HepG2 (cell line): ENCODE results near the gene RAB35. TPM values are rescaled to one million over a fixed set of nuclear protein-coding genes. Genes with fewer than 3 reads are reported as not detected.

ENCODE experiments used
- ATAC-seq: fragments of 200-7000 bp; cut with Tn5 transposase; 3 replicates; pipeline ENCODE4 v1.9.1; 2020; ENCODE audit warnings: mild to moderate bottlenecking, moderate library complexity
- BruUV-seq: library from RNA; stranded (reverse); fragments of 400-500 nt; replicated peaks from 2 replicates; lab custom pipeline; 2021; lab: Mats Ljungman, UMichigan
- CTCF ChIA-PET: fragments of 300-600 bp; formaldehyde crosslinking; extraction: SDS; loops from one replicate; lab custom pipeline; 2021; ENCODE audit warnings: low total read pairs, inconsistent platforms, low intra/inter-chr PET ratio; lab: Yijun Ruan, JAX
- POLR2A ChIA-PET: fragments of 350-600 bp; sonication (Branson Sonifier 250); formaldehyde crosslinking; loops from one replicate; lab custom pipeline; 2020; ENCODE audit warnings: antibody characterized with exemption, inconsistent platforms; lab: Yijun Ruan, JAX
- DNase-seq: peaks from one replicate; pipeline ENCODE4 v3.0.0-alpha.2; 2015; ENCODE audit warnings: low spot score
- FAIRE-seq: peaks from 3 replicates; lab custom pipeline; 2011; peaks lifted over from hg19 to GRCh38; lab: Jason Lieb, UNC
- H2AFZ ChIP-seq: one replicate; pipeline ENCODE4 v1.6.1; 2011; ENCODE audit warnings: low read length, inconsistent platforms
- H3K27ac ChIP-seq: fragments of 300-600 bp; 3 replicates; pipeline ENCODE4 v1.8.0; 2011; ENCODE audit warnings: mixed run types, mild to moderate bottlenecking, mixed read lengths, low read length, inconsistent platforms; ENCODE audit not compliant: insufficient read depth; ENCODE audit errors: extremely low read length
- H3K27me3 ChIP-seq, 2 experiments: fragments of 200-600 bp in 1 of 2; 2 replicates in 1 of 2; 3 replicates in 1 of 2; pipeline versions ENCODE4 v1.6.0 to v1.8.0; 2011; ENCODE audit warnings: low read length in 2 of 2, mild to moderate bottlenecking in 2 of 2, moderate library complexity in 2 of 2, inconsistent platforms in 1 of 2; ENCODE audit not compliant: insufficient read depth in 2 of 2, control insufficient read depth in 1 of 2
- H3K36me3 ChIP-seq, 2 experiments: fragments of 200-600 bp in 1 of 2; replicated peaks in 1 of 2; 2 replicates in 1 of 2; 3 replicates in 1 of 2; pipeline versions ENCODE4 v1.5.1 to v1.8.0; 2011; ENCODE audit warnings: low read length in 2 of 2, inconsistent platforms in 1 of 2; ENCODE audit not compliant: insufficient read depth in 2 of 2, control insufficient read depth in 1 of 2
- H3K4me1 ChIP-seq: 2 replicates; pipeline ENCODE4 v1.5.1; 2012; ENCODE audit warnings: low read length, inconsistent platforms; ENCODE audit not compliant: insufficient read depth
- H3K4me2 ChIP-seq: 2 replicates; pipeline ENCODE4 v1.6.0; 2011; ENCODE audit warnings: low read depth, low read length, inconsistent platforms
- H3K4me3 ChIP-seq, 3 experiments: fragments of 200-600 bp in 1 of 3; sonication (generic), shearing (Covaris generic) in 1 of 3; replicated peaks in 1 of 3; 2 replicates each; pipeline ENCODE4 v1.5.1; 2011 to 2016; ENCODE audit warnings: low read length in 3 of 3, inconsistent platforms in 2 of 3, low read depth in 2 of 3, mild to moderate bottlenecking in 2 of 3, control low read depth in 1 of 3, mixed read lengths in 1 of 3; ENCODE audit not compliant: insufficient read depth in 1 of 3
- H3K79me2 ChIP-seq: one replicate; pipeline ENCODE4 v1.6.1; 2011; ENCODE audit warnings: low read length, inconsistent platforms; ENCODE audit not compliant: insufficient read depth
- H3K9ac ChIP-seq: 2 replicates; pipeline ENCODE4 v1.6.0; 2011; ENCODE audit warnings: mild to moderate bottlenecking, low read depth, low read length, inconsistent platforms; ENCODE audit not compliant: insufficient read depth
- H3K9me3 ChIP-seq: 2 replicates; pipeline ENCODE4 v1.5.1; 2012; ENCODE audit warnings: mild to moderate bottlenecking, low read length
- H4K20me1 ChIP-seq: 2 replicates; pipeline ENCODE4 v1.6.0; 2011; ENCODE audit warnings: inconsistent platforms, mild to moderate bottlenecking, low read length, moderate library complexity; ENCODE audit not compliant: insufficient read depth
- ATF1 ChIP-seq: IDR thresholded peaks from 2 replicates; pipeline ENCODE4 v1.6.1; 2016; ENCODE audit warnings: mild to moderate bottlenecking, control low read depth
- FOSL1 ChIP-seq: sonication (generic); formaldehyde crosslinking; IDR thresholded peaks from 2 replicates; pipeline ENCODE4 v1.9.0; 2021; ENCODE audit warnings: missing genetic modification reagents, borderline replicate concordance
- HHEX ChIP-seq: IDR thresholded peaks from 2 replicates; pipeline ENCODE4 v1.6.1; 2016; ENCODE audit warnings: control low read depth
- NFE2 ChIP-seq: sonication (generic); formaldehyde crosslinking; IDR thresholded peaks from 2 replicates; pipeline ENCODE4 v1.4.0; 2020; ENCODE audit warnings: missing genetic modification reagents
- PAWR ChIP-seq: sonication (generic); formaldehyde crosslinking; IDR thresholded peaks from 2 replicates; pipeline ENCODE4 v1.4.0; 2020; ENCODE audit warnings: missing genetic modification reagents, mild to moderate bottlenecking, borderline replicate concordance
- STAT6 ChIP-seq: sonication (generic); formaldehyde crosslinking; IDR thresholded peaks from 2 replicates; pipeline ENCODE4 v1.4.0; 2020; ENCODE audit warnings: missing genetic modification reagents, mild to moderate bottlenecking, borderline replicate concordance
- TFAP4 ChIP-seq: sonication (generic); IDR thresholded peaks from 2 replicates; pipeline ENCODE4 v1.6.1; 2016; ENCODE audit warnings: low read depth, borderline replicate concordance
- ZNF282 ChIP-seq: fragments of 450-650 bp; IDR thresholded peaks from 2 replicates; pipeline ENCODE4 v1.6.1; 2018; ENCODE audit not compliant: partially characterized antibody
- ZNF501 ChIP-seq: sonication (generic); formaldehyde crosslinking; IDR thresholded peaks from 2 replicates; pipeline ENCODE4 v1.5.1; 2020; ENCODE audit warnings: mild to moderate bottlenecking, moderate library complexity, missing genetic modification reagents
- WGBS: methylation state at CpG from one replicate; pipeline ENCODE4 v1.1.6; 2017; ENCODE audit warnings: low lambda C conversion rate; 5-methylcytosine and 5-hydroxymethylcytosine counted together
- in situ Hi-C: cut with HindIII; loops from 2 replicates; pipeline ENCODE4 v1.10.0; 2017; ENCODE audit warnings: low pct_unique_long_range_greater_than_20kb; ENCODE audit not compliant: extremely low pct_ligation_motif_present
- intact Hi-C: fragments of 100-400 bp; cut with micrococcal nuclease; formaldehyde crosslinking; loops from one replicate; pipeline ENCODE4 v1.10.0; 2022; ENCODE audit not compliant: unreplicated experiment
- polyA plus RNA-seq, 8 experiments: library from polyadenylated mRNA; depleted of rRNA in 3 of 8; stranded (reverse) in 7 of 8; unstranded in 1 of 8; fragments of >200 nt; fragmentation: Illumina TruSeq in 4 of 8; extraction: Trizol in 4 of 8; gene quantifications; 2 replicates each; pipeline versions ENCODE4 v1.2.1 to v1.2.3, GENCODE V29; 2011 to 2016; ENCODE audit warnings: low read depth in 4 of 8, missing spikeins in 1 of 8, mixed read lengths in 1 of 8; ENCODE audit not compliant: insufficient read depth in 1 of 8
- total RNA-seq, 5 experiments: library from RNA; depleted of rRNA; stranded (reverse); fragments of >200 nt; fragmentation: Illumina TruSeq; extraction: Trizol; gene quantifications; 2 replicates each; pipeline ENCODE4 v1.2.3, GENCODE V29; 2016; ENCODE audit warnings: low read depth in 1 of 5
- TF ChIP-seq, protein P1 (sequence below): sonication (generic); formaldehyde crosslinking; IDR thresholded peaks from 2 replicates; pipeline ENCODE4 v1.5.0; 2020; ENCODE audit warnings: missing genetic modification reagents, mild to moderate bottlenecking, borderline replicate concordance

Gene RAB35
- total and polyA plus RNA-seq, 2 of the 13 experiments (the other 11 are each of a cell fraction or from before 2014, with no cell fraction given), result 25.2 to 29.1 TPM

DNA sequence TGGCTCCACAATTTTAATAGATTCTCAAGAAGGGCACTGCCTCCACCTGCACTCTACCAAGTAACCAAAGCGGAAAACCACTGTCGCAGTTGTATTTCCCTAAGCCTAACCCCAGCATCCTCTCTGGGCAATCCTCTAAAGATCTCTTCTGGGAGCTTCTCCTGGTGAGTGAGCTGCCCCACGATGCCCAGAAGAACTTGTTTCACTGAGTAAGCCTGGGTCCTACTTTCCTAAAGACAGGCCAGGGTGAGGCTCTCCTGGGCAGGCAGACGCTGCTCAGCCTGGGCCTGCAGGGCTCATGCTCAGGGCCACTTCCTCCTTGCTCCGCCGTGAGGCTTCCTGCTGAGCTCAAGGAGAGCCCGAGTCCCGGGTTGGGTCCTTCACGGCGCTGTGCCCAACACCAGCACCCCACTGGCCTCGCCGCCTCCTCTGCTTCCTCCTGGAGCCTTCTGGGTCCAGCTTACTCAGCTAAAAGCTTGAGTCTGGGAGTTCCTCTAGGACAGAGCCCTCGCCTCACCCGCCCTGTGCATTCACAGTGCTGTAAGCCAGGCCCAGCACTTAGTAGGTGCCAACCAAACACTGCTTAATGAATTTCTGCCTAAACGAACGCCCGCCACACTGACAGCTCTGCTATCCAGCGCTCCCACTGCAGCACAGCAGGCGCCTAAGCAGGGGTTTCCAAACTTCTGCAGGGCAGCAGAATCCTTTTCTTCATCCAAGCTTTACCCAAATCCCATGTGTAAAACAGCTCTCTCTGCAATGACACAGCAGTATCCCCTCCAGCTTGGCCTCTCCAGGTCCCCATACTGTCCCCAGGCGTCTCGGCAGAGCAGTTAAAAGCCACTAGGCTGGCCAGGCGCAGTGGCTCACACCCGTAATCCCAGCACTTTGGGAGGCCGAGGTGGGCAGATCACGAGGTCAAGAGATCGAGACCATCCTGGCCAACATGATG, 5.7 kb downstream of the RAB35 start (continued):
- TF ChIP-seq NFE2 (CRISPR knock-in tag) (no peak), TFAP4 (no peak), ZNF501 (CRISPR knock-in tag) (no peak)

DNA sequence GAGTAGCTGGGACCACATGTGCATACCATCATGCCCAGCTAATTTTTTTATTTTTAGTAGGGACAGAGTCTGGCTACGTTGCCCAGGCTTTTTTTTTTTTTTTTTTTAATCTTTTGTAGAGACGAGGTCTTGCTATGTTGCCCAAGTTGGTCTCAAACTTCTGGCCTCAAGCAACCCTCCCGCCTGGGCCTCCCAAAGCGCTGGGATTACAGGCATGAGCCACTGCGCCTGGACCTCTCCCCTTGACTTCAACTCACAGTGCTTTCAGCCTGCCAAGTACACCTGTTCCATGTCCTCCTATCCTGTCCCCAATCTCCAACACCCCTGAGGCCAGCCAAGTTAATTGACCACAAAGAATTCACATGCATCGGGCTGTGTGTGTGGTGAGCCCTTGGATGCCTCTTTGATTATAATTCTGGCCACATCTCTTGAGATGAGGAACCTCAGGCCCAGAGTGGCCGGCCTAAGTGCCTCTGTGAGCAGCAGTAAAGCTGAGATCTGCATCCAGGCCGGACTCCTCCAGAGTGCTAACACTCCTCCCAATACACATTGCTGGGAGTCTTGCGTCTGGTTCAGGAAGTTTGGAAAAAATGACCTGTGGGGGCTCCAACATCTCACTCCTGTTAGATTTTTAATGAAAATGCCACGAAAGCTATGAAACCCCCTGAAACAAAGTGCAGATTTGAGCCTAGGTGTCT, 6.8 kb downstream of the RAB35 start:
- H3K4me1 ChIP-seq, result peaks cover 12% of the 10 kb centered on the region
- H3K9ac ChIP-seq, result no peak overlapping the region
- H2AFZ ChIP-seq, result no peak overlapping the region
- POLR2A ChIA-PET, result no interaction called here
- H3K79me2 ChIP-seq, result peaks cover 64% of the 10 kb centered on the region
- ATAC-seq, result no peak
- H4K20me1 ChIP-seq, result peaks cover 16% of the 10 kb centered on the region; the same call in 1 of the 2 replicates
- H3K4me3 ChIP-seq, result no peak overlapping the region
- intact Hi-C loops (no loop called here), in situ Hi-C loops (no loop called here)
- H3K4me2 ChIP-seq, result no peak overlapping the region
- no peak for FAIRE-seq
- CTCF ChIA-PET, result no interaction called here
- H3K27ac ChIP-seq, result no peak overlapping the region
- H3K9me3 ChIP-seq, result no peaks in the 10 kb centered on the region
- DNase-seq, result no peak
- WGBS, result 97% methylated on average over 10 of the region's 10 CpGs
- H3K36me3 ChIP-seq, result peaks cover 7 to 23% of the 10 kb centered on the region in 2 experiments; a peak in 4 of 5 replicates
- BruUV-seq, result no TSS peak
- H3K27me3 ChIP-seq, result no peaks in the 10 kb centered on the region
- TF ChIP-seq STAT6 (CRISPR knock-in tag) (no peak), ZNF282 (no peak), FOSL1 (CRISPR knock-in tag) (no peak), PAWR (no peak), ATF1 (CRISPR knock-in tag) (no peak), HHEX (CRISPR knock-in tag) (no peak)
- TF ChIP-seq, protein P1, sequence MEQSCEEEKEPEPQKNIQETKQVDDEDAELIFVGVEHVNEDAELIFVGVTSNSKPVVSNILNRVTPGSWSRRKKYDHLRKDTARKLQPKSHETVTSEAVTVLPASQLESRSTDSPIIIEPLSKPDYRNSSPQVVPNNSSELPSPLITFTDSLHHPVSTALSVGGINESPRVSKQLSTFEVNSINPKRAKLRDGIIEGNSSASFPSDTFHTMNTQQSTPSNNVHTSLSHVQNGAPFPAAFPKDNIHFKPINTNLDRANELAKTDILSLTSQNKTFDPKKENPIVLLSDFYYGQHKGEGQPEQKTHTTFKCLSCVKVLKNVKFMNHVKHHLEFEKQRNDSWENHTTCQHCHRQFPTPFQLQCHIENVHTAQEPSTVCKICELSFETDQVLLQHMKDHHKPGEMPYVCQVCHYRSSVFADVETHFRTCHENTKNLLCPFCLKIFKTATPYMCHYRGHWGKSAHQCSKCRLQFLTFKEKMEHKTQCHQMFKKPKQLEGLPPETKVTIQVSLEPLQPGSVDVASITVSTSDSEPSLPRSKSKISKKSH (CRISPR knock-in tag), result no peak
